Inflammatory macrophage (primary cell): ENCODE measurements around the gene PLVAP.

Experiments
- DNase-seq, 2 donors: peaks; one replicate each; pipeline ENCODE4 v3.0.0-alpha.2; 2020 to 2022
- total RNA-seq, 18 experiments: gene quantifications; one replicate each; lab custom pipeline; 2026; ENCODE audit warnings: mixed read lengths in 6 of 18, inconsistent platforms in 2 of 18; lab: John Stamatoyannopoulos, UW

Gene PLVAP, protein sequence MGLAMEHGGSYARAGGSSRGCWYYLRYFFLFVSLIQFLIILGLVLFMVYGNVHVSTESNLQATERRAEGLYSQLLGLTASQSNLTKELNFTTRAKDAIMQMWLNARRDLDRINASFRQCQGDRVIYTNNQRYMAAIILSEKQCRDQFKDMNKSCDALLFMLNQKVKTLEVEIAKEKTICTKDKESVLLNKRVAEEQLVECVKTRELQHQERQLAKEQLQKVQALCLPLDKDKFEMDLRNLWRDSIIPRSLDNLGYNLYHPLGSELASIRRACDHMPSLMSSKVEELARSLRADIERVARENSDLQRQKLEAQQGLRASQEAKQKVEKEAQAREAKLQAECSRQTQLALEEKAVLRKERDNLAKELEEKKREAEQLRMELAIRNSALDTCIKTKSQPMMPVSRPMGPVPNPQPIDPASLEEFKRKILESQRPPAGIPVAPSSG
- total RNA-seq, result 0 to 0.16 (median 0) reads per million in 18 experiments

GRCh38 chr19:17376935-17377600 lies at the start of gene PLVAP:
Gene PLVAP, minus strand, starts transcription at chr19:17377342. Its CDS starts 54 bp downstream, at chr19:17377288.
- peak in 1 of 2 donors; percentile 29 for DNase-seq

DNA sequence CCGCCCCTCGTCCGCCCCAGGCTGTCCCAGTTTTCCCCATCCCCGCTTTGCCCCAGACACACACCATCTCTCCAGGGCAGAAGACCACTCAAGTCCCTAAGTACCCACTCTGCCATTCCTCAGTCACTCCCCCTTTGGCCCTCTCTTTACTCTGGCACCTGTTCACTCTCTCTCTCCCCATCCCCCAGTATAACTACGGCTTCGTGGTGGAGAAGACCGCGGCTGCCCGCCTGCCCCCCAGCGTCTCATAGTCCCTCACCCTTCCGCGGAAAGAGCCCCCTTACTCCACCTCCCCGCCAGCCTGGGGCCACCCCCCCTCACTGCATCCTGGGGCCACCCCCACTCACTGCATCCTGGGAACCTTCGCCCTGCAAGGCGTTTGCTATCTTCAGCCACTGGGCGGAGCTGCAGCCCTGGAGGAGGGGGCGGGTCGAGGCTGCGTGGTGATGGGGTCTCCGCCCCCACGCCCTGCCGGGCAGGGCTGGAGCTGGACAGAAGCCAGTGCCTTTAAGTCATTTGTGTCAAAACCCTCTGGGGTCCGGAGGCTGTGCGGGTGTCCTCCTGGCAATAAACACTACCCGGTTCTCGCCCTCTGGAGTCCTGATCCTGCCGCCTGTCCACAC lies 47.7 kb upstream of the PLVAP start:
- DNase-seq, result peak in 1 of 2 donors; percentile 17

DNA sequence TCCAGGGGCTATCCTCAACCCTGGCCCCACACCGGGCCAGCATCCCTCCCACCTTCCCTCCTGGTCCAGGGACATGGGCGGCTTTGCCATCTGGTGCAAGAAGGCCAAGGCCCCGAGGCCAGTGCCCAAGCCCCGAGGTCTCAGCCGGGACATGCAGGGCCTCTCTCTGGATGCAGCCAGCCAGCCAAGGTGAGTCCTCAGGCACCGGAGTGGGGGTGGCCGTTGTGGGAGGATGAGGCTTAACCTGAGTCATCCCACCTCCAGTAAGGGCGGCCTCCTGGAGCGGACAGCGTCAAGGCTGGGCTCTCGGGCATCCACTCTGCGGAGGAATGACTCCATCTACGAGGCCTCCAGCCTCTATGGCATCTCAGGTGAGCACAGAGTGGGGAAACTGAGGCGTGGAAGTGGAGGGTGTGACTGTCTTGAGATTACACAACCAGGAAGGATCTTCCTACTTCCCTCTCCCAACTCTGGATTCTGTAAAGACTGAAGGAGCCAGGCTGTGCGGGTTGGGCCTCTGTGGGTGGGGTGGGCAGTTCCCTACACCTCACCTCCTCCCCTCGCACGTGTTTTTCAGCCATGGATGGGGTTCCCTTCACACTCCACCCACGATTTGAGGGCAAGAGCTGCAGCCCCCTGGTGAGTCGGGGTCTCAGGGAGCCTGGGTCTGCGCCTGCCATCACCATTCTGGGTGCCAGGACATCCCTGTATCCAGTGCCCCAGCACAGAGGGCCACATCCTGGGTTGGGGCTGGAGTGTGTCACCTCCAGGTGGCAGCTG lies 46.5 kb upstream of the PLVAP start:
- DNase-seq, result no peak

DNA sequence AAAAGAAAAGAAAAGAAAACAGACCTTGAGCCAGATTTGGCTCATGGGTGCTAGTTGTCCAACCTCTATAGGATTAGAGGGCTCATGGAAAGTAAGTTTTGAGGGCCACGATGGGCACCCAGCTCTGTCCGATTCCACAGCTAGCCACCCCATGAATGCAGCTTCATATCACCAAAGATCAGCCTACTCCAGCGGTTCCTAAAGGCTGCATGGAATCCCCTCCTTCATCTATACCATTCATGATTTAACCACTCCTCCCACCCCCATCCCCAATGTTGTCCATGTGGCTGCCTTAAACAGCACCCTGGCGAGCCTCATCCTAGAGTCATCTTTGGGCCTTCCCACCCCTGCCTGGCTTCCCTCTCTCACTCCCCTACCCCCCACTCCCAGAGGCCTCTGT lies 44.8 kb upstream of the PLVAP start:
- DNase-seq, result no peak

- peak; percentile 24 to 44 for DNase-seq
Measured at GRCh38 chr19:17420475-17420924, 43.4 kb upstream of the PLVAP start.

- DNase-seq, result peak; percentile 98 to 99
Measured at GRCh38 chr19:17419621-17420474, 42.7 kb upstream of the PLVAP start, which contains the start of gene MVB12A. Gene MVB12A, plus strand, starts transcription at chr19:17420047. Its CDS starts 89 bp downstream, at chr19:17420136.

DNA sequence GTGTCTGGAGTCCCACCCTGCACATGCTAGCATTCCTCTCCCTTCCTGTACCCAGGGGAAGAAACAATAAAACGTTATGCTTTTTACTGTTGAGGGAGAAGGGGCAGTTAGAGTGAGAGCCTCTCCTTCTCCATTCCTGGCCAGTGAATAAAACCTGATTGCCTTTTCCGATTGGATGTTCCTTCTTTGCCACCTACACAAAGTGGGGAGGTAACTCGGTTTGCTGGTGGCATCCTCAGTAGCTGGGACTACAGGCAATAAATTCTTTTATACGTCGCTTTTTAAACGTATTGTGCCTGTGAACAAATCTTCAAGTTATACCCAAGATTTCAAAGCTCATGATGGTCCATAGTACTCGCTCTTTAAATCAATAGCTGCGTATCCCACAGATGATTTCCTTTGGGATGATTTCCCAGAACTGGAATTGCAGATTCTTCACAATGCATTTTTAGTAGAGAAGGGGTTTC lies 42.0 kb upstream of the PLVAP start:
- peak in 1 of 2 donors; percentile 8 for DNase-seq

DNA sequence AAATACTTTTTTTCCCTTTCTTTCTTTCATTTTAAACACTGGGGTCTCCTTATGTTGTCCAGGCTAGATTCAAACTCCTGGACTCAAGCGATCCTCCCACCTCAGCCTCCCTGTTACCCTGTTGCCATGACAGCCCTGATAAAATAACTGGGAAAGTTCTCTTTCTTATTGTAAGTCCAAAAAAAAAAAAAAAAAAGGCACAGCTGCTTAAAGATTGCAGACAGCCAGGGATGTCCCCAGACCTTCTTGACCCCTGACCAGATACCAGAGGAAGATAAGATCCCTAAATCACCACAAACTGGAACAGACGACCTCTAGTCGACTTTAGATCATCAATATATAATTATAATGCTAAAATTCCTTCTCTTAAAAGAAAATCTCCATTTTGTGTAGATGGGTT lies 41.6 kb upstream of the PLVAP start:
- no peak for DNase-seq

DNA sequence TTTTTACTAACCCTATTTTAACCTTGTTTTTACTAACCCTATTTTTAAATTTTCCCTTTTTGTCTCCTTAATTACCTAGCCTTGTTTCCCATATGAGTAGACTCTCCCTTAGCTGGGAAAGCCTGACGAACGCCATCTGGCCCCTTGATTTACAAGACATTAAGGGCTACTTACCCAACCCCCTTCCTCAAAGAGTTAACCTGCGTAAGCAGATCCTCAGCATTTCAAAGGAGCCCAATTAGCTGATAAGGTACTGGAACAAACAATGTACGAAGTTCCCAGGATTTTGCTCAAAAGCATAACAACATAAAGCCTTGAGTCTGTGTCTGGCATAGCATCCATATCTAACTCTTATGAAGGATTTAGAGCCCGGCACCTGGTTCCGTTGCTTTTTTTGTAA lies 38.0 kb upstream of the PLVAP start:
- no peak for DNase-seq

DNA sequence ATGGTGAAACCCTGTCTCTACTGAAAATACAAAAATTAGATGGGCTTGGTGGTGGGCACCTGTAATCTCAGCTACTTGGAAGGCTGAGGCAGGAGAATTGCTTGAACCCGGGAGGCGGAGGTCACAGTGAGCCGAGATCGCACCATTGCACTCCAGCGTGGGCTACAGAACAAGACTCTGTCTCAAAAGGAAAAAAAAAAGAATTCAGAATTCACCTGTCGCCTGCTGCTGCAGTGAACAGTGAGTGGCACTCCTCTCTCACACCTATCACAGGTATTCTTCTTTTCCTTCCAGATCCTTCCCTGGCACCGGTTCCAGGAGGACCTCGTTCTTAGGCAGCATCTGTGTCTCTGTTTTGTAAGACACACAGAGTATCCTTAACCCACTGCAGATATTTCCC lies 37.0 kb upstream of the PLVAP start:
- no peak for DNase-seq

DNA sequence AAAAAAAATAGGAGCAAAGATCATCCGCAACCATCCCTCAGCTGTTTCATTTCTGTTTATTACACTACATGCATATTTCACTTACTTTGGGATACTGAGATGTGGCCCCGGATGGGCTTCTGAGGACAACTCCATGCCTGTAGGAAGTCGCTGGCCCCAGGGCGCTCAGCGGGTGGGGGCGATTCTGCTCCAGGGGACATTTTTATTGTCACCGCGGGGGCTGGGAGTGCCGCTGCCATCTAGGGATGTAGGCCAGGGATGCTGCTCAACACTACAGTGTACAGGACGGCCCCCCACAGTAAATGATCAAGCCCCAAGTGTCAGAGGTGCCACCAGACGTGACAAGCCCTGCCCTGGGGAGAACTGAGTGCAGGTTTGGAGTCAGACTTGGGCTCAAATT lies 34.7 kb upstream of the PLVAP start:
- no peak for DNase-seq

GRCh38 chr19:17409990-17410389 lies 32.8 kb upstream of the PLVAP start:
- DNase-seq, result no peak

GRCh38 chr19:17406887-17407196 lies 29.7 kb upstream of the PLVAP start:
- DNase-seq, result no peak

GRCh38 chr19:17406046-17406886 lies 29.1 kb upstream of the PLVAP start:
- no peak for DNase-seq

- DNase-seq, result peak; percentile 83 to 87
Measured at GRCh38 chr19:17405250-17406045, 28.3 kb upstream of the PLVAP start, which contains the start of gene BST2. Gene BST2, minus strand, starts transcription at chr19:17405630. Its CDS starts 55 bp downstream, at chr19:17405575.

DNA sequence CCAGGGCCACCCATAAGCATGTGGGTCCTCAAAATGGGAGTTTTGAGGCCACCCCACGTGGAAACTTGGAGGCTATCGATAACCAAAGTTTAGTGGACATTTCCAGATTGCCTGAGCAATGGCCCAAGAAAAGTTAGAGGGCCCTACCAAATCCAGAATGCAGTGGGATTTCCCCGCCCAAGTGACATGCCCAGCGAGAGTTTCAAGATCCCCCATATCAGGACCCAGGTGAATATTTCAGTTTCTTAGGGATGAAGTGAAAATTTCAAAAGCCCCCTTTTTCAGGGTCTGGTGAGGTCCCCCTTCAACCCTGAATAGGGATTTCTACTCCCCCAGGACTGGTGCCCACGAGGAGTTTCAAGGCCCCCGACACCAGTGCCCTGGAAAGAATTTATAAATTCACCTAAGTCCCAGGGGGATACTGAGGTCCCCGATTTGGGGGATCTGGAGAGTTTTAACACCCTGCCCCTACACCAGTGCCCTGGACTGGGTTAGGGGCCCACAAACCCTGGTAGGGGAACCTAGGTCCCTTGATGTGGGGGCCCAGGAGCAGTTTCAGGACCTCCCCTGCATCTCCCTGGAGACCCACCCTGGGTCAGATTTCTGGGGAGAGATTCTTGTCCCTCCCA lies 27.6 kb upstream of the PLVAP start:
- no peak for DNase-seq

DNA sequence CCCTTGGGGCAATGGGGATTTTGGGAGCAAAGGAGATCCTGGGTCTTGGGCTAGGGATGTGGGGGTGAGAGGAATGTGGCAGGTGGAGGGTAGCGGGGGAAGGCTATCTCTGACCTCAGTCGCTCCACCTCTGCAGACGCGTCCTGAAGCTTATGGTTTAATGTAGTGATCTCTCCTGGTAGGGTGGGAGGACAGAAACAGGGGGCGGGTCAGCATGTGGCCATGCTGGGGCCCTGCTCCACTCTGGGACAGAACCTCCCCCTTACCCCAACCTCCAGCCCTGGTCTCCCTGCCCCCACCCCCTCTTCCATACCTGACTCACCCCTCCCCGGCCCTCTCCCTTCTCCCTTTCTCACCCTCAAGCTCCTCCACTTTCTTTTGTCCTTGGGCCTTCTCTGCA lies 26.9 kb upstream of the PLVAP start:
- DNase-seq, result no peak

DNA sequence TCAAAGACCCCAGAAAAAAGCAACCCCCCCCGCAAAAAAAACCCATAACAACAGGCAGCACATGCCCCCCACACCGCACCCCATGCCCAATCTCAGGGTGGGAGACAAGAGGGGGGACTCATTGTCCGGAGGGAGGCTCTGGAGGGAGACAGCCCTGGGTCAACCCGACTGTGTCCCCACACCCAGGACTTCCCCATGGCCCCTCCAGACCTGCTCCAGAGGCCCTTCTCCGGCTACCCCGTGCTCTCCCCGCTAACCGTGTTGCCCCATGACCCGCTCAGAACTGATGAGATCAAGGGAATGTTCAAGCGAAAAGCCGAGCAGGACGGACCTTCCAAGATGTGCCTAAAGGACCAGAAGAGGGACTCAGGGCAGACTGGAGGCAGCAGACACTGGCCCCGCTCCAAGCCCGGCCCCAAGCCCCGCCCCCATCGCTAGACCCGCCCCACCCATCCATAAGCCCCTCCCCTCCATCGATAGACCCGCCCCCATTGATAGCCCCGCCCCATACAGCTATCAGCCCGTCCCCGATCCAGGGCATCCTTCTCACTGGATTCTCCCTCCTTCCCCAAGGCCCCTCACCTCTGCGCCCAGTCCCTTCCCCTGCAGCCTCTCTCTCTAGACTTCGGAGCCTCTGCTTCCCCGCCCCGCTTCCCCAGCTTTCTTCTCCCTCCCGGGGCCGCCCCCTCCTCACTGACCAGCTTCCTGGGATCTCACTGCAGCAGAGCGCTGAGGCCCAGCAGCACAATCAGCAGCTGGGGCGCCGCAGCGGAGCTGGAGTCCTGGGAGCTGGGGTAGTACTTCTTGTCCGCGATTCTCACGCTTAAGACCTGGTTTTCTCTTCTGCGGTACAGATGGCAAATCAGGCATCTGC lies 26.1 kb upstream of the PLVAP start:
- peak; percentile 9 to 18 for DNase-seq
